Eye (tissue), 1 donor: Measurements from ENCODE around the gene DPEP2NB.
"Not testable (repeated sequence)": the region's sequence is repeated elsewhere in the genome, so short reads cannot be mapped to it uniquely, and the experiment has no call there.

Source experiments
- DNase-seq: peaks from one replicate; pipeline ENCODE4 v3.0.0-alpha.2; 2015

DPEP2NB gene

GRCh38 chr16:67979955-67980678 lies 35.6 kb downstream of the DPEP2NB start, which contains the start of gene DPEP3:
Gene DPEP3 (minus strand): TSS chr16:67980499. CDS start chr16:67980380, 119 bp downstream.
- DNase-seq, result no peak

- DNase-seq, result no peak
Observed at GRCh38 chr16:67977469-67978227, 38.1 kb downstream of the DPEP2NB start.

GRCh38 chr16:67977005-67977404 lies 38.7 kb downstream of the DPEP2NB start:
- DNase-seq, result no peak

GRCh38 chr16:67976205-67976604 lies 39.5 kb downstream of the DPEP2NB start:
- no peak for DNase-seq

- DNase-seq, result no peak
Observed at GRCh38 chr16:67975321-67976105, 40.2 kb downstream of the DPEP2NB start.

GRCh38 chr16:67972285-67972684 lies 43.4 kb downstream of the DPEP2NB start:
- DNase-seq, result not testable (repeated sequence)

- DNase-seq, result no peak
Observed at GRCh38 chr16:67971111-67971510, 44.6 kb downstream of the DPEP2NB start.

- DNase-seq, result peak; percentile 37
Observed at GRCh38 chr16:67969254-67970039, 46.3 kb downstream of the DPEP2NB start.

GRCh38 chr16:67968400-67969253 lies 47.1 kb downstream of the DPEP2NB start, which contains the start of gene SLC12A4:
Gene SLC12A4 (minus strand): TSS chr16:67968637. CDS start chr16:67968553, 84 bp downstream.
- DNase-seq, result peak; percentile 90

GRCh38 chr16:67967958-67968399 lies 47.7 kb downstream of the DPEP2NB start:
- peak; percentile 63 for DNase-seq

GRCh38 chr16:67967183-67967957 lies 48.3 kb downstream of the DPEP2NB start:
- peak; percentile 47 for DNase-seq

GRCh38 chr16:67966549-67967182 lies 49.0 kb downstream of the DPEP2NB start:
- no peak for DNase-seq

GRCh38 chr16:67965668-67966548 lies 49.8 kb downstream of the DPEP2NB start:
- no peak for DNase-seq

GRCh38 chr16:67964477-67965131 lies 51.1 kb downstream of the DPEP2NB start:
- no peak for DNase-seq

GRCh38 chr16:67963662-67964321 lies 51.9 kb downstream of the DPEP2NB start:
- DNase-seq, result peak; percentile 34
